Measurements from ENCODE around the gene MED13L.
"Not testable (repeated sequence)": the region's sequence is repeated elsewhere in the genome, so short reads cannot be mapped to it uniquely, and the experiment has no call there.

The MED13L gene

DNA sequence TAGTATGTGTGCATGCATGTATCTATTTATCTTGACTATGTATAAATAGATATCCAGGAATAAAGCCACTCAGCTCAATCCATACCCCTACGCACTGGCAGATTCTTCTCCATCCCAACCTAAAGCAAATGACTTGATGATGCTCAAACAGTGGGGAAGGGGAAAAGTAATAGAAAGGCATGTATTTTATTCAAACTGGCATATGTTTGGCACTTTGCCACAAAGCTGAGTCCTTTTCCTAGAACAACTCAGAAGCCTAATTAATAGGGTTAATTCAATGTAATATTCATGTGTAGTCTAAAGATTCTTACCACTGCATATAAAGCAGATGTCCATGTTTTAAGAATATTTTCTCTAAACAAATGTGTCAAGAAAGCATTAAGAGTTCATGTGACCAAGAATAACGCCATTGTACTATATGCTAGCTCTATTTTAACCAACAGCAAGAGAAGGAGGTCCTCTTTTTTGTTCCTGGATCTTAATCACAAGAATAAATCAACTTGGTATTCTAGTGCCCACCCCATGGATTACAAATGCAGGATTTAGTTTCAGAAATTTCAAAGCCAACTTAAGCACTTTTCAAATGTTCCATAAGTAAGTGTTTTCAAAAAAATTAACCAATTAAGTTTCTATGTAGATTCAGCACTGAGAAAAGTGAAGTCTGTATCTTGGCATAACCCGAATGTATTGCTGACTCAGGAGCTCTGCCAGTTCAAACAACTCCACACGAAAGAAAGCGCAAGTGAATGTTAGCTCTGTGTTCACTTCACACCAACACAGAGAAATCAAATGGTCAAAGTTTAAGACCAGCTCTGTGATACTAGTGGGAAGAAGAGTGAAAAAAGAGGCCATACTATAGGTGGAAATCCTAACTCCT is 233.6 kb downstream of the MED13L start:
- DNase-seq: no peak

DNA sequence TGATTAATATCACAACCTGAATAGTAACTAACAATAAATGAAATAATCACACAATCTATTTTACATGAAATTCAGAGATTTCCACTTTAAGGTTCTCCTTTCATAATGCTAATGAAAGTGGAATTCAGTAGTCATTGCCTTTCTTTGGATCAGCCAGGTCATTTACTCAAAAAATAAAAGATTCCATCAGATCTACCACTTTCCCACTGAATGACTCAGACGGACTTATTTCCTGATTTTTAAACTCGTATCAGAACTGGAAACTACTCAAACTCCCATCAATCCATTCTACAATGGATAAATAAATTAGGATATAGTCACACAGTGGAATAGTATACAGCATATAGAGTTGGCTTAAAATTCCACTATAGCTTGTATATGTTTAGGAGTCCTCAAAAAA is 237.1 kb downstream of the MED13L start:
- no peak for DNase-seq

- DNase-seq: no peak
Observed at GRCh38 chr12:116039081-116039480, 238.4 kb downstream of the MED13L start.

DNA sequence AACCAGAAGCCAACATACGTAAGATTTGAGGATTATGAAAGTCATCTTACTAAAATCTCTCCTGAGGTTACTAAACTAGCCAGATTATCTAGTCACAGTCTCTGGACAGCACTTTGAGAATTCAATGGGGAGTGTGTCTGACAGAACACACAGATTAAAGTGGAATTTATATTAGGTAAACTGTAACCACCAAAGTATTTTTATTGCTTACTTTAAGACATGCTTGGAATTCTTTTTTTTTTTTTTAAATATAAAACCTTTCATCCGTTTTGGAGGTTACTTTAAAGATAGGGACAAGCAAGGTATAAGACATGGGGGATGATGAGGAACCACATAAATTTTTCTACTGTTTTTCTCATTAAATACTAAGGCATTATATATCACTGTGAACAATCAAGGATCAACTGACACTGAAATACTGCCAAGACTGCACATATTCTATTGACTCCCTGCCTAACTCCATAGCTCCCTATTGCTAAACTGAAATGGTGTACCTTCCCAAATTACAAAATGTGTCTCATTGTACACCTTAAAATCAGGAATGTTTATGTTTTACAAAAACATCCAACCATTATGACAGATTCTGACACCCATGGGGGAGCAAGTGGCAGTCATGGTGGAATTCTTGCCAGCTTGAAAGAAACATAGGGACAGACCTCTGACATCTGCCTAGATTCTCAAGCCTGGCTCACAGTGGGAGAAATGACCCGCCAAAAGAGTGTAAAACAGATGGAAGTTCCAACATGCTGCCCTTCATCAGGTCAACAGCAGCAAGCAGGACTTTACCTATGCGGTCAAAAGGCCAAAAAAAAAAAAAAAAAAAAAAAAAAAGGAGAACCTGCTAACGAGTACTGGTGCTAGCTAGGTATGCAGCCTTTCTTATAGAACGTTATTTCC is 239.3 kb downstream of the MED13L start:
- no peak for DNase-seq

DNA sequence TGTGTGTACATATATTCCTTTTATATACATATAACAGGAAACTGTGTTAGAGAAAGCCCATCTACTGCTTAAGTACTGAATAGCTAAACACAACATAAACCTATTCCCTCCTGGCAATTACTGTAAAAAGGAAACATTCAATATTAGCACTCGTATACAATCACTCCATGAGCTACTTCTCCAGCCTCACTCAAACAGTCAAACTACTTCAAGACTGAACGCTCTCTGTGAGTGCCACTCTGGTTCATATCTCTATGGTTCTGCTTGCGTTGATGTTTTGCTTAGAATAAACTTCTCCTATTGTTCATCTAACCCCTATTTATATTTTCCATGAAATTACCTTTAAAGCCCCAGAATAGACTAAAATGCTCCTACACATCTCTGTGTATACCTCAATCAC is 243.7 kb downstream of the MED13L start:
- DNase-seq: no peak

DNA sequence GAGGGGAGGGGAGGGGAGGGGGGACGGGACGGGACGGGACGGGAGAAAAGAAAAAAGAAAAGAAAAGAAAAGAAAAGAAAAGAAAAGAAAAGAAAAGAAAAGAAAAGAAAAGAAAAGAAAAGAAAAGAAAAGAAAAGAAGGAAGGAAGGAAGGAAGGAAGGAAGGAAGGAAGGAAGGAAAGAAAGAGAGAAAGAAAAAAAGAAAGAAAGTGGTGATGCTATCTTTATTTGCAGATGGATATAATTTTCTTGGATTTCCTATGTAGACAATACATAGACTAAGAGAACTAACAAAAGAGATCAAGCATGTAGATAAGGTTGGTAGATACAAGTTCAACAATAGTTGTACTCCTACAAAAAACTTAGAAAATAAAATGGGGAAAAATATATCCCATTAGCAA is 245.9 kb downstream of the MED13L start:
- DNase-seq: not testable (repeated sequence)

DNA sequence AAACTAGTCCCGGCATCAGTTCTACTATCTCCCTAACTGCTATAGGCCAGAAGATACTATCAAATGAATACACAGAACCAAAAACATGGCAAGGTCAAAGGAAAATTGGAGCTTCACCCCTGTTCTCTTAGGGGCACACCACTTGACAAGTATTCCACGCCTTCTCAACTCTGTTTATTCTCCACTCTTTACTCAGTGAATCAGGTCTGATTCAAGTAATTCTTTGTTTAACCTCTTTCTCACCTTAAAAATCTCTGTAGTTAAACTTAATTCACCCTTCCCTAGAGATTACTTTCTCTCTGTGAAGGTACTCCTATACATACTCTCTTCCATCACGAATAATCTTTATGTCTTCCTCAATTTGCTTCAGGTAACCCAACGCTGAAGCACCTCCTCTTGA is 248.9 kb downstream of the MED13L start:
- DNase-seq: no peak

DNA sequence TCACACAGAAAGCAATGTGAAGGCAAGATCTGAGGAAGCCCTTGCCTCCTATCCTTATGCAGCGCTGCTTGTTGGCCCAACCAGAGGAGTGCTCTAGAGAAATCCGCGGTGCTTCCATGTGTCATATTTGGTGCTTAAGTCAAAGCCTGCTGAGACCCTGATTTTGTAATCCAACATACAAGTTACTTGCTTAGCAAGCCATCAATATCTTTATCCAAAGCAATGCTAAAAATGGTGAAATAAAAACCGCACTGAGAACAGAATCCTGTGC is 250.0 kb downstream of the MED13L start:
- DNase-seq: no peak

- no peak for DNase-seq
Observed at GRCh38 chr12:116026768-116027550, 250.5 kb downstream of the MED13L start.

GRCh38 chr12:116026346-116026745 is 251.1 kb downstream of the MED13L start:
- no peak for DNase-seq

- no peak for DNase-seq
Observed at GRCh38 chr12:116024769-116025168, 252.7 kb downstream of the MED13L start.

DNA sequence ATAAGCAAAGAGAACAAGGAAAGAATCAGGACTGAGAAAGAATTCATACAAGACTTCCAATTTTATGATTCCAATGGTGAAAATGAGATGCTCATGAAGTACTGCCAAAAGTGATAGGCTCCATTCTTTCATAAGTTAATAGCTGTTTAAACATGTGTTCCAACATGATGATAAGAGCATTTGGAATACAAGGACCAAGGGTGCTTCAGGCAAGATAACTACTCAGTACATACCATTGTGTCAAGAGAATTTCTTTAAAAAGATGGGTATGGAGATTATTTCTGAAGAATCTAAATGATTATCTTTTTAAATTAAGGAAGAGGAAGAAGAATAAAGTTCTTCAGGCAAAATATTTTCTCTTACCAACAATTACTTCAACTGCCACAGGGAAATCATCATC is 258.1 kb downstream of the MED13L start:
- DNase-seq: no peak

DNA sequence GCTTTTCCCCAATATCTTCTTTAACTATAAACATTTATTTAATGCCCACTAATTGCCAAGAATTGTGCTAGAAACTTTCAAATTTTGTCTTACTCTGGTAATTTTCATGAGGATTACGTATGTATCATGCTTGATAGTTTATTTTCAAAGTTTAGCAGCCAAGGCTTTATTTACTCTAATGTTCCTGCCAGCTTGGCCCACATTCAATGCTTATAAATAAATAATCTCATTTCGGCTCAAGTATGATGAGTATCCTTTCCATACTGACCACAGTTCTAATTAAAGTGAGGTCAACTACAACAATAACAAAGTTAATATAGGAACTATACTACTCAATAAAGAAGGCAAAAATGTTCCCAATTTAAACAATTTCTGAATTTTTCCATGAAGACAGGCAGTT is 259.2 kb downstream of the MED13L start:
- no peak for DNase-seq

- peak; percentile 40 for DNase-seq
Observed at GRCh38 chr12:116015525-116015924, 262.0 kb downstream of the MED13L start.

DNA sequence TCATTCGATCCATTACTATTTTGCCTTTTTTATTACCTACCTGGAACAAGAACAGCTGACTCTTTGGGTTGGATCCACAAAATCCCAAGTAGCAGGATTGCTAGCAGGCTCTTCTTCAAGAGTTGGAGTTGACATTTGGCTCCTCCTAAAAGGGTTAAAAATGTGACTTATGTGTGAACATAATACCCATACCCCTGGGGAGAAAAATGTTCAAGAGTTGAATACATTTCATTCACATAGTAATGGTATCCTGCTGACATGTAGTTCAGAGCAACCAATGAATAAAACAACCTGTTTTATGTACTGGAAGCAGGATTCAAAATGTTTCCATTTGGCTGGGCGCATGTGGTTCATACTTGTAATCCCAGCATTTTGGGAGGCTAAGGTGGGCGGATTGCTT is 264.7 kb downstream of the MED13L start:
- no peak for DNase-seq

DNA sequence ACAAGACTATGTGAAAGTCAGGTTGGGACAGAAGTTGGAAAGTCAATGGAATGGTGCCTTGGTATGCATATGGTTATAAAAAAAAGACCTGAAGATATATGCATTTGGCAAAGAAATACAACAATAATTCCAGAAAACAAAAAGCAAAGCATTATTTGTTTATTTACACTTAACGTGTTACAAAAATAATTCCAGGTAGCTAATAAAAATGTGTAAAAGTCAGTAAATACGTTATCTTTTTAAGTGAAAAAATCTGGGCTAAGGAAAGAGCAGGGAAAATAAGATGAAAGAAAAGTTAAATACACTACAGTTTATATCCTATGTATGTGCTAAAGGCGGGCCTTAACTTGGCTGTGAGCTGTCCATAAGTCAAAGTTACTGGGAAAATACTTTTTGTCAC is 266.3 kb downstream of the MED13L start:
- DNase-seq: no peak

DNA sequence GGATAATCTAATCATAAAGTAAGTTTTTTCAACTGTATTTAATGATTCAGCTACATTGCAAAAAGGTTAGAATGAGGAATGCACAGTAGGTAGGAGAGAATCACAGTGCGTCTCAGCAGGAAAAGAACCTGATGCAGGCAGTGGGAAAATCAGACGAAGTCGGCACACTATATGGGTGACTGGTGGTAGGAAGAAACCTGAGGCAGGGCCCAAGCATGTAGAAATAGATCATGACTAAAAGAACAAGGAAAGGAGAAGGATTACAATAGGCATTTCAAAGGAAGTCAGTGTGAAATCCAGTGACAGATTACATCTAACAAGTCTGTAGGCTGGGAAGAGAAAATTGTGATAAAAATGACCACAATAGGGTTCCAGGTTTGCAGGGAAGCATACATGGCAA is 267.0 kb downstream of the MED13L start:
- DNase-seq: no peak

GRCh38 chr12:116009805-116010204 is 267.7 kb downstream of the MED13L start:
- no peak for DNase-seq

GRCh38 chr12:116006141-116006540 is 271.4 kb downstream of the MED13L start:
- no peak for DNase-seq

GRCh38 chr12:116002890-116003536 is 274.5 kb downstream of the MED13L start:
- no peak for DNase-seq

GRCh38 chr12:116000252-116000651 is 277.2 kb downstream of the MED13L start:
- DNase-seq: no peak

- DNase-seq: no peak
Observed at GRCh38 chr12:115999582-115999981, 277.9 kb downstream of the MED13L start.

Measured in NCI-H526 treated with DMSO at 0.1 percent for 48 hours (cell line).